ENCODE measurements around the gene CDT1. TPM values are rescaled to one million over a fixed set of nuclear protein-coding genes. Genes with fewer than 3 reads are reported as not detected.

The CDT1 gene
- total and polyA plus RNA-seq, 2 donors (not counting 1 experiment from before 2014, with no cell fraction given), result 1.3 to 3.6 TPM

DNA sequence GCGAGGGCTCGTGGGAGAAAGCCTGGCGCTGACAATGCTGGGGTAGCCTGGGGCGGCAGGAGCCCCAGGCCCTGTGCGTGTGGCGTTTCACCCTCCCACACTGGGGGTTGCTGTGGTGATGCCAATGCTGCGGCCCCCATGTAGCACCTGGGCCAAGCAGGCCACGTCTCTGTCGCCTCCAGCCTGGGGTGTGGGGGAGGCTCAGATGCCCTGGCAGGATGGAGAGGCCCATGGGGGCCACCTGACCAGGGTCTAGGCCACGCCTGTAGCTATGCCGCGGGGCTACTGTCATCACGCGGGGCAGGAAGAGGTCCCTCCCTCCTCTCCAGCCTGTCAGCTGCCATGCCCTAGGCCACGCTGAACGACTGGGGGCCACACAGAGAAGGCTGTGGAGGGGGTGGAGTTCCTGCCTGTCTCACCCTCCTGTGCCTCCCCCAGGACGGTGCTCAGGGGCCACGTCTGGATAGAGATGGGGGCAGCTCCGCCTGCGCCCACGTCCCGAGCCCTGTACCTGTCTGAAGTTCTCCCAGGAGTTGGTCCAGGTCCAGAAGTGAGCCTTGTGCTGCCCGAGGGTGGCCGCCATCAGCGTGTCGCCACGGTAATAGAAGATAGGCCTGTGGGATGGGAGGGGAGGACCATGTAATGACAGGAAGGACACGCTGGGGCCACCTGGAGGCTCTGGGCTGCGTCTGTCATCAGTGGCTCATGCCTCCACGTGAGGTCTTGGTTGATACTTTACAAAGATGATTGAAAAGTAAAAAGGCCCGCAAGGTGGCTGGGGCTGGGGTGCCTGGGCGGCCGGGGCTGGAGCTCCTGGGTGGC, 20.9 kb downstream of the CDT1 start:
- DNase-seq (ENCODE audit: low read depth in 2 of 2), result no peak
- Histone ChIP-seq H3K79me2 (ENCODE audit: control insufficient read depth, insufficient read depth, low read length) (no peaks in the 10 kb centered on the region), H2AFZ (ENCODE audit: low read length) (no peak overlapping the region), H3K27me3 (ENCODE audit: control insufficient read depth, insufficient read depth, low read length) (no peaks in the 10 kb centered on the region), H3K4me3 (replicated peaks in 1 of 4; ENCODE audit: control extremely low read depth in 1 of 4, insufficient read depth in 1 of 4, low read depth in 3 of 4, low read length in 4 of 4) (no peak overlapping the region), H3K9ac (ENCODE audit: insufficient read depth, low read length) (no peak overlapping the region), H4K20me1 (ENCODE audit: control insufficient read depth, extremely low read depth, insufficient read depth, low read length) (no peaks in the 10 kb centered on the region), H3K27ac (ENCODE audit: insufficient read depth, low read length) (no peak overlapping the region), H3K4me1 (ENCODE audit: control insufficient read depth, extremely low read depth, insufficient read depth, low read length) (no peaks in the 10 kb centered on the region), H3K4me2 (ENCODE audit: extremely low read depth, insufficient read depth, low read length) (no peak overlapping the region), H3K36me3 (ENCODE audit: control insufficient read depth, insufficient read depth, low read length) (peaks cover 8% of the 10 kb centered on the region), H3K9me3 (ENCODE audit: control insufficient read depth, insufficient read depth, low read depth, low read length) (no peaks in the 10 kb centered on the region)
- TF ChIP-seq, protein P1, sequence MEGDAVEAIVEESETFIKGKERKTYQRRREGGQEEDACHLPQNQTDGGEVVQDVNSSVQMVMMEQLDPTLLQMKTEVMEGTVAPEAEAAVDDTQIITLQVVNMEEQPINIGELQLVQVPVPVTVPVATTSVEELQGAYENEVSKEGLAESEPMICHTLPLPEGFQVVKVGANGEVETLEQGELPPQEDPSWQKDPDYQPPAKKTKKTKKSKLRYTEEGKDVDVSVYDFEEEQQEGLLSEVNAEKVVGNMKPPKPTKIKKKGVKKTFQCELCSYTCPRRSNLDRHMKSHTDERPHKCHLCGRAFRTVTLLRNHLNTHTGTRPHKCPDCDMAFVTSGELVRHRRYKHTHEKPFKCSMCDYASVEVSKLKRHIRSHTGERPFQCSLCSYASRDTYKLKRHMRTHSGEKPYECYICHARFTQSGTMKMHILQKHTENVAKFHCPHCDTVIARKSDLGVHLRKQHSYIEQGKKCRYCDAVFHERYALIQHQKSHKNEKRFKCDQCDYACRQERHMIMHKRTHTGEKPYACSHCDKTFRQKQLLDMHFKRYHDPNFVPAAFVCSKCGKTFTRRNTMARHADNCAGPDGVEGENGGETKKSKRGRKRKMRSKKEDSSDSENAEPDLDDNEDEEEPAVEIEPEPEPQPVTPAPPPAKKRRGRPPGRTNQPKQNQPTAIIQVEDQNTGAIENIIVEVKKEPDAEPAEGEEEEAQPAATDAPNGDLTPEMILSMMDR (conservative IDR thresholded peaks at IDR 0.05 in 1 of 2, IDR thresholded peaks at IDR 0.05 in 1 of 2; ENCODE audit: low read depth in 1 of 2, low read length in 2 of 2), result no peak
- no peak for TF ChIP-seq EZH2 (IDR thresholded peaks at IDR 0.05; ENCODE audit: low read length, missing control alignments)

DNA sequence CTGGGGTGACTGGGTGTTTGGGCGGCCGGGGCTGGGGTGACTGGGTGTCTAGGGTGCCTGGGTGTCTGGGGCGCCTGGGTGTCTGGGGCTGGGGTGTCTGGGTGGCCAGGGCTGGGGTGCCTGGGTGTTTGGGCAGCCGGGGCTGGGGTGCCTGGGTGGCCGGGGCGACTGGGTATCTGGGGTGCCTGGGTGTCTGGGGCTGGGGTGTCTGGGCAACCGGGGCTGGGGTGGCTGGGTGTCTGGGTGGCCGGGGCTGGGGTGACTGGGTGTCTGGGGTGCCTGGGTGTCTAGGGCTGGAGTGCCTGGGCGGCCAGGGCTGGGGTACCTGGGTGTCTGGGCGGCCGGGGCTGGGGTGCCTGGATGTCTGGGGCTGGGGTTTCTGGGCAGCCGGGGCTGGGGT, 21.6 kb downstream of the CDT1 start:
- no peaks in the 10 kb centered on the region for H3K9me3 ChIP-seq (ENCODE audit: control insufficient read depth, insufficient read depth, low read depth, low read length)
- no peak overlapping the region for H2AFZ ChIP-seq (ENCODE audit: low read length)
- H3K4me1 ChIP-seq (ENCODE audit: control insufficient read depth, extremely low read depth, insufficient read depth, low read length), result no peaks in the 10 kb centered on the region
- peaks cover 8% of the 10 kb centered on the region for H3K36me3 ChIP-seq (ENCODE audit: control insufficient read depth, insufficient read depth, low read length)
- TF ChIP-seq EZH2 (IDR thresholded peaks at IDR 0.05; ENCODE audit: low read length, missing control alignments), result no peak
- TF ChIP-seq, protein P1 (conservative IDR thresholded peaks at IDR 0.05 in 1 of 2, IDR thresholded peaks at IDR 0.05 in 1 of 2; ENCODE audit: low read depth in 1 of 2, low read length in 2 of 2), result no peak
- H3K9ac ChIP-seq (ENCODE audit: insufficient read depth, low read length), result no peak overlapping the region
- no peak overlapping the region for H3K4me2 ChIP-seq (ENCODE audit: extremely low read depth, insufficient read depth, low read length)
- H4K20me1 ChIP-seq (ENCODE audit: control insufficient read depth, extremely low read depth, insufficient read depth, low read length), result no peaks in the 10 kb centered on the region
- H3K4me3 ChIP-seq (replicated peaks in 1 of 4; ENCODE audit: control extremely low read depth in 1 of 4, insufficient read depth in 1 of 4, low read depth in 3 of 4, low read length in 4 of 4), result no peak overlapping the region
- no peak for DNase-seq (ENCODE audit: low read depth in 2 of 2)
- no peaks in the 10 kb centered on the region for H3K27me3 ChIP-seq (ENCODE audit: control insufficient read depth, insufficient read depth, low read length)
- no peak overlapping the region for H3K27ac ChIP-seq (ENCODE audit: insufficient read depth, low read length)
- no peaks in the 10 kb centered on the region for H3K79me2 ChIP-seq (ENCODE audit: control insufficient read depth, insufficient read depth, low read length)

DNA sequence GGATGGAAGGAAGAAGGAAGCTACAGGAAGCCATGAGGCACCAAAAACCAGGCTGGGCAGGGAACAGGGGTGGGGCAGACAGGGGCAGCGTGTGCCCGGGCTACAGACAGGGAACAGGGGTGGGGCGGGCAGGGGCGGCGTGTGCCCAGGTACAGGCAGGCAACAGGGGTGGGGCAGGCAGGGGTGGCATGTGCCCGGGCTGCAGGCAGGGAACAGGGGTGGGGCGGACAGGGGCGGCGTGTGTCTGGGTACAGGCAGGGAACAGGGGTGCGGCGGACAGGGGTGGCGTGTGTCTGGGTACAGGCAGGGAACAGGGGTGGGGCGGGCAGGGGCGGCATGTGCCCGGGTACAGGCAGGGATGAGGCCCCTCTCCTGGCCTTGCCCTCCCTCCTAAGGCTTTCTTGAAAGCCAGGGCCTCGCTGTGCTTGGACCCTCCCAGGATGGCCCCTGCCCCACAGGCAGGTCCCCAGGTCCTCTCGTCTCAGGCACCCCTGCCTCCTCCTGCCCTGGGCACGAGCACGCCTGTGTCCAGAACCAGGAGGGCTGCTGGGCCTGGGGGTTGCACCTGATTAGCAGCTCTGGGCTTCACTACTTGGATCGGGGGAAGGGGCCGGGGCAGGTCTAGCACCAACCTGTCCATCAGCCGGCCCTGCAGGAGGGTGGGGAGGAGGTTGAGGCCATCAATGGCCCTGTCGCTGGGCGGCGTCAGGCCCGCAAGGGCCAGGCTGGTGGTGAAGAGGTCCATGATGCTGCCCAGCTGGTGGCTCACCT, 22.7 kb downstream of the CDT1 start:
- no peak for DNase-seq (ENCODE audit: low read depth in 2 of 2)

More for the DNA sequence above, 22.7 kb downstream of the CDT1 start:
- no peaks in the 10 kb centered on the region for H3K9me3 ChIP-seq (ENCODE audit: control insufficient read depth, insufficient read depth, low read depth, low read length)
- H3K4me3 ChIP-seq (replicated peaks in 1 of 4; ENCODE audit: control extremely low read depth in 1 of 4, insufficient read depth in 1 of 4, low read depth in 3 of 4, low read length in 4 of 4), result no peak overlapping the region
- no peaks in the 10 kb centered on the region for H4K20me1 ChIP-seq (ENCODE audit: control insufficient read depth, extremely low read depth, insufficient read depth, low read length)
- H3K4me1 ChIP-seq (ENCODE audit: control insufficient read depth, extremely low read depth, insufficient read depth, low read length), result no peaks in the 10 kb centered on the region
- H3K79me2 ChIP-seq (ENCODE audit: control insufficient read depth, insufficient read depth, low read length), result no peaks in the 10 kb centered on the region
- no peak for TF ChIP-seq EZH2 (IDR thresholded peaks at IDR 0.05; ENCODE audit: low read length, missing control alignments)
- TF ChIP-seq, protein P1 (conservative IDR thresholded peaks at IDR 0.05 in 1 of 2, IDR thresholded peaks at IDR 0.05 in 1 of 2; ENCODE audit: low read depth in 1 of 2, low read length in 2 of 2), result no peak
- no peak overlapping the region for H2AFZ ChIP-seq (ENCODE audit: low read length)
- peaks cover 4% of the 10 kb centered on the region for H3K36me3 ChIP-seq (ENCODE audit: control insufficient read depth, insufficient read depth, low read length)
- H3K27ac ChIP-seq (ENCODE audit: insufficient read depth, low read length), result no peak overlapping the region
- no peak overlapping the region for H3K4me2 ChIP-seq (ENCODE audit: extremely low read depth, insufficient read depth, low read length)
- H3K9ac ChIP-seq (ENCODE audit: insufficient read depth, low read length), result no peak overlapping the region
- no peaks in the 10 kb centered on the region for H3K27me3 ChIP-seq (ENCODE audit: control insufficient read depth, insufficient read depth, low read length)
